GM12864 (cell line): Measurements from ENCODE around the gene PACS1.
A peak's percentile ranks its signal among the peaks of the same experiment; 100 is the strongest.

Experiments used
- DNase-seq: peaks from one replicate; pipeline ENCODE4 v3.0.0-alpha.2; 2011; ENCODE audit warnings: low read depth
- H3K4me3 ChIP-seq: 2 replicates; pipeline ENCODE4 v1.5.1; 2011; ENCODE audit warnings: mild to moderate bottlenecking, low read depth, low read length, control low read depth
- CTCF ChIP-seq: IDR thresholded peaks from 2 replicates; pipeline ENCODE4 v1.5.1; 2011; ENCODE audit warnings: low read depth, mild to moderate bottlenecking, moderate library complexity, low read length, control low read depth, inconsistent platforms; ENCODE audit errors: missing control alignments

The PACS1 gene

GRCh38 chr11:66286699-66287098 lies 216.6 kb downstream of the PACS1 start:
- no peak overlapping the region for H3K4me3 ChIP-seq
- no peak for TF ChIP-seq CTCF
- no peak for DNase-seq

DNA sequence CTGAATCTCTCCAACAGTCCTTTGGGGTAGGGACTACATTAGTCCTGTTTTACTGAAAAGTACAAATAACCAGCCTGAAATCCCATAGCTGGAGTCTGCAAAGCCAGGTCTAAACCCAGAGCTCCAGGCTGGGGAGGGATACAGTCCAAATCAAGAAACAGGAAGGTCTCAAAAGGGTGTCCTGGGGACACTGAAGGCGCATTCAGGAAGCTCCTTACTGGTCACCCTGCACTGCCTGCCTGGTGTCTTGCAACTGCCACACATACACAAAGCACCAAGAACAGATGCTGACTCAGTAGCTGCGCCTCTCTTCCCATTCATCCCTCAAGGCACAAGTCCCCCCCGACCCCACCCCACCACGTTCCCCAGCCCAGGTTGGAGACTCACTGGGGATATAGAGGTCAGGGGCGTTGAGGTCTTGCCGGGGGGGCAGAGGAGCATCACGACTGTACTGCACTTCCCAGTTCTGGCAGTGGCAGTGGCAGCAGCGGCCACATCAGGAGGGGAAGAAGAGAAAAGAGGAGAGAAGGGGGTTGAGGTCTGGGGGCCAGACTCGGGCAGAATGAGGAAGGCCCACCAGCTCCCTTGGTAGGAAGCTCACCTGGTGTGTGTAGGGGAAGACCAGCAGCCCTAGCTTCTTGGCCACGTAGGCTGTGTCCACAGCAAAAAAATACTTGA lies 217.3 kb downstream of the PACS1 start:
- no peak for DNase-seq
- H3K4me3 ChIP-seq, result peak overlapping the region; percentile 75
- TF ChIP-seq CTCF, result no peak

DNA sequence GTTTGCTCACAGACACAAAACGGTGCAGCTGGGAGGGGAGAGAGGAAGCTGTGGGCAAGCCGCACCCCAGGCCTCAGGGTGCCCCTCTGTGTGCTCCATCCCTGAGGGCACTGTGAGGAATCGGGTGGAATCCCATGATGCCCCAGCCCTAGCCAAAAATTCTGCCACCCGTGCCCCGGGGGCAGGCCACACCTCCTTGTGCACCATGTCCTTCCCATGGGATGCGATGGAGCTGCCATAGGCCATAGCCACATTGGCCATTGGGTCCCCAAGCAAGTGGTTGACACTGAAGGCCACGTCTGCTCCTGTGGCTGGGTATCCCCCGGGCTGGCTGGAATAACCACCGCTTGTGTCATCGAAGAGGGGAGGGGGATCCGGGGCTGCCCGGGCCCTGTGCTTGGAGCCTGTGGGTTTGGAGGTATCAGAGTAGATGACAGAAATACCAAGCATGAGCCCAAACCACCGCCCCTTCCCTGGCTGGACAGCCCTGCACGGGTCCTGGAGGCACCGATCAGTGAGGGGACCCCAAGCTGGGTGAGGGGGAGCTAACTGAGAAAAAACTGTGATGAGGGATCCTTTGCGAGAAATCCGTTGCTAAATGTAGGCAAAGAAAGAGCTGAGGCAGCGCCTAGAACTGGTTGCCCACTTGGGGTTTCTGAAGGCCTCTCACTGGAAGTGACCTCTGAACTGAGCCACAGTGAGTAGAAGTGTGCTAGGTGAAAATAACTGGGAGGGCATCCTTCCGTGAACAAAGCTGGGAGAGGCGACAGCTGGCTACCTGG lies 218.0 kb downstream of the PACS1 start:
- no peak for DNase-seq
- no peak for TF ChIP-seq CTCF
- H3K4me3 ChIP-seq, result peak overlapping the region; percentile 75

GRCh38 chr11:66288671-66289547 lies 218.8 kb downstream of the PACS1 start, which contains the start of gene YIF1A:
Gene YIF1A (minus strand): TSS chr11:66289143. CDS start chr11:66288985, 158 bp downstream.
- peak within 1 kb of the TSS; percentile 75 for H3K4me3 ChIP-seq
- peak; percentile 99 for DNase-seq
- TF ChIP-seq CTCF, result no peak

DNA sequence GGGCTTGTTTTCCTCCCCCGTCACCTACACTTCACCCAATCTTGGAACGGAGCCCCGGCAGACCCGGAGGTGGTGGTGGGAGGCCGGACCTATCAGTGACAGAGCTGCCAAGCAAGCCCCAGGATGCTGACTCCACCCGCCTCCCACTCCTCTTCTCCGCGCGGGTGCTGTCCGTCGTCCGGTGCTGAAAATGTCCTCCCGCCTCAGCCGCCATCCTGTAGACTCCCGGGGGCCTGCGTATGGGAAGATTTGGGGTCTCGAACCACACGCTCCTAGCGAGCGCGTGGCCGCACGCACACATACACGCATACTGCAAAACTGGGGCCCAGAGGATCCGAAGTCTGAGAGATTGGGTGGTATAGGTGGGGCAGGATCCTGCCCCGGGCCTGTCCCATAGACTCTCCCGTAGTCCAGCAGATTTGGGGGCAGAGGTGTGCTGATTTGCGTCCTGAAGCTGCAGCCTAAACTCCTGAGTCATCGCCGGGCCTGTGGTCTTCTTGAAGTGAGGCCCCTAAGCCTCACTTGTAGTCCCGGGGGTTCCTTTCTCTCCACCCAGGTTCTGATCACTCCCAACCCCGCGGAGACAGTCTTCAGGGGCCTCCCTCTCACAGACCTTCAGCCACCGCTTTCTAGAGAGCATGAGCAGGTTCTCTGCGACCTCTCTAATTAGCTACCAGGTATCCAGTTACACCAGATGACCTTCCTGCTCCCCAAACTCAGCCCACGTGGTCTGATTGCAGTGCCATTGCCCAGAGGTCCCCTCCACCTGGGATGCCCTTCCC lies 219.7 kb downstream of the PACS1 start:
- no peak for TF ChIP-seq CTCF
- peak; percentile 48 for DNase-seq
- H3K4me3 ChIP-seq, result peak overlapping the region; percentile 75

GRCh38 chr11:66290330-66290621 lies 220.2 kb downstream of the PACS1 start:
- H3K4me3 ChIP-seq, result no peak overlapping the region; the same call in 1 of the 2 replicates
- TF ChIP-seq CTCF, result no peak
- DNase-seq, result no peak
